Measurements from ENCODE around the gene YPEL2.
"Not testable (repeated sequence)": the region's sequence is repeated elsewhere in the genome, so short reads cannot be mapped to it uniquely, and the experiment has no call there.

The YPEL2 gene, protein sequence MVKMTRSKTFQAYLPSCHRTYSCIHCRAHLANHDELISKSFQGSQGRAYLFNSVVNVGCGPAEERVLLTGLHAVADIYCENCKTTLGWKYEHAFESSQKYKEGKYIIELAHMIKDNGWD

DNA sequence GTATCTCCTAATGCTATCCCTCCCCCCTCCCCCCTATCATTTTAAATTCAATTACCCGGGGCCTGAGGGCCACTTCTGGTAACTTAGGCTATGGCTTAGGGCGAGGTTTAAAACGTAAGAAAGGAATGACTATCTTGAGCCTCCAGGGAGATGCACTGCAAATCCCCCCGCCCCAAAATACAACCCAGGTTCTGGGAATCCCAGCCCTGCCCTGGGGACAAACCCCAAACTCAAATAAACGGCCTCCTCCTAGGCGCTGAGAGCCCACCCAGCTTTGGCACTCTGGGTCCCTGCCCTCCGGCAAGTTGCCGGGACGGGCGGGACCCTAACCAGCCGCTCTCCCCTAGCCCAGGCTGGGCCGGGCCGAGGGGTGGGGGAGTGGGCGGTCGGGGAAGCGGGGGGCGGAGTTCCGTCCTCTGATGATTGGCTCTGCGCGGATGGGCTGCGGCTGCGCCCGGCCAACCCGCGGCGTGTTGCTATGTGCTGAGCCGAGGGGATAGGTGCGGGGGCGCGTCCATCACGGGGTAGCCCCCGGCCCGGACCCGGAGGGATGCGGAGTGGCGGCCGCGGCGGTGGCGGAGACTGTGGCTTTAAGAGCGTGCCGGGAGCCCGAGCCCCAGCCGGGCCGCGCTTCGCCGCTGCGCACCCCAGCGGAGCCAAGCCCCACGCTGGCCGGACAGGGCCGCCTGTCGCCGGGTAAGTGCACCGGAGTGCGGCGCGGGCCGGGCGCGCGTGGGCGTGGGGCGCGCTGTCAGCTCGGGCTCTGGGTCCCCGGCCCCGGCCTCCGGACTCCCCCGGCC lies at the start of gene YPEL2:
Gene YPEL2, plus strand, starts transcription at position 527 of the 800 bp plus-strand sequence. CDS start 21,755 bp downstream, outside the sequence.
- DNase-seq, result peak; percentile 90

- no peak for DNase-seq
These were observed 47.1 kb upstream of the YPEL2 start for GRCh38 chr17:59284317-59284716.

DNA sequence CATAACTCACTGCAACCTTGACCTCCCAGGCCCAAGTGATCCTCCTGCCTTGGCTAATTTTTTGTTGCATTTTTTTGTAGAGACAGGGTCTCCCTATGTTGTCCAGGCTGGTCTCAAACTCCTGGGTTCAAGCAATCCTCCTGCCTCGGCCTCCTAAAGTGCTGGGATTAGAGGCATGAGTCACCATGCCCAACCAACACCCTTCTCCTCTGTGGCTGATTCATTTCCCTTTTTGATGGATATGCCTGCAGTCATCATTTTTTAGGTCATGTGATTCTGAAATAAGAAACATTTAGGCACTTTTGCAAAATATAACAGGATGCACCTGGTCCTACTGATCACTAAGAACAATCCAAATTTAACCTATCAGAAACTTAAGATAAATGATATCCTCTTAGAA lies 44.0 kb upstream of the YPEL2 start:
- DNase-seq, result no peak

- no peak for DNase-seq
These were observed 43.6 kb upstream of the YPEL2 start for GRCh38 chr17:59287891-59288290.

DNA sequence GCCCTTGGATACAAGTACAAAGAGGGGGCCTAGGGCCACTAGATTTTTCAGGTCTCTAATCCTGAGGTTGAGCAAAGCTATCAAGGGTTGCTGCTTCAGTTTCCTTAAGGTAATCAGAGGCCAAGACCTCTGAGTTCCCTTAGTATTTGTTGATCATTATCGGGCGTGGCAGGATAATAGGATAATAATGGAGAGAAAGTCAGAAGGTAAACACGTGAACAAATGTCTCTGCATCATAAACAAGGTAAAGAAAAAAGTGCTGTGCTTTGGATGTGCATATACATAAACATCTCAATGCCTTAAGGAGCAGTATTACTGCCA lies 41.5 kb upstream of the YPEL2 start:
- no peak for DNase-seq

DNA sequence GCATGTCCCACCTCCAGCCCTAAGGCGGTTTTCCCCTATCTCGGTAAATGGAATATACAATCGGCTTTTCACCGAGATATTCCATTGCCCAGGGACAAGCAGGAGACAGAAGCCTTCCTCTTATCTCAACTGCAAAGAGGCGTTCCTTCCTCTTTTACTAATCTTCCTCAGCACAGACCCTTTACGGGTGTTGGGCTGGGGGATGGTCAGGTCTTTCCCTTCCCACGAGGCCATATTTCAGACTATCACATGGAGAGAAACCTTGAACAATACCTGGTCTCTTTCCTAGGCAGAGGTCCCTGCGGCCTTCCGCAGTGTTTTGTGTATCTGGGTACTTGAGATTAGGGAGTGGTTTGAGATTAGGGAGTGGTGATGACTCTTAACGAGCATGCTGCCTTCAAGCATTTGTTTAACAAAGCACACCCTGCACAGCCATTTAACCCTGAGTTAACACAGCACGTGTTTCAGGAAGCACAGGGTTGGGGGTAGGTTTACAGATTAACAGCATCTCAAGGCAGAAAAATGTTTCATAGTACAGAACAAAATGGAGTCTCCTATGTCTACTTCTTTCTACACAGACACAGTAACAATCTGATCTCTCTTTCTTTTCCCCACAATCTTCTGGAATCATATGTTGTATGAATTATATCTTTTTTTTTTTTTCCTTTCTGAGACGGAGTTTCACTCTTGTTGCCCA lies 41.0 kb upstream of the YPEL2 start:
- DNase-seq, result not testable (repeated sequence)

- no peak for DNase-seq
These were observed 39.3 kb upstream of the YPEL2 start for GRCh38 chr17:59292174-59292523.

GRCh38 chr17:59296190-59296589 lies 35.3 kb upstream of the YPEL2 start:
- DNase-seq, result no peak

DNA sequence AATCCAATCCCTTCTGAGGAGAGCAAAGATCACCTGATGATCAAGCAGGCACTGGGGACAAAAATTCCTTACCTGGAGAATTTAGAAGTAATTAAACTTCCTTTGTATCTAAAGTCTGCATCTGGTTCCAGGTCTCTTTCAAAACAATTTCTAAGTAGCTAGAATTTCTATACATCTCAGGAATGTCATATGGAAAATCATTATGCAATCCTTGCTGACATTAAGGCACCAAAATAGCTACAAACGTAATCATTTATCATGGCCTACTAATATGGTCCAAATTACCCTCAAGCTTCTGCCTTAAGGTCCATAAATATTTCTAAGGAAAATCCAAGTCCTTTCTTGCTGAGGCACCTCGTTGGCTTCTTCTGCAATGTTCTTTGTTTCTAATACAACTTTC lies 32.9 kb upstream of the YPEL2 start:
- no peak for DNase-seq

- DNase-seq, result no peak
These were observed 31.9 kb upstream of the YPEL2 start for GRCh38 chr17:59299400-59300092.

GRCh38 chr17:59300941-59301340 lies 30.5 kb upstream of the YPEL2 start:
- DNase-seq, result no peak

GRCh38 chr17:59304811-59305210 lies 26.6 kb upstream of the YPEL2 start:
- DNase-seq, result no peak

GRCh38 chr17:59310263-59310920 lies 21.1 kb upstream of the YPEL2 start:
- no peak for DNase-seq

DNA sequence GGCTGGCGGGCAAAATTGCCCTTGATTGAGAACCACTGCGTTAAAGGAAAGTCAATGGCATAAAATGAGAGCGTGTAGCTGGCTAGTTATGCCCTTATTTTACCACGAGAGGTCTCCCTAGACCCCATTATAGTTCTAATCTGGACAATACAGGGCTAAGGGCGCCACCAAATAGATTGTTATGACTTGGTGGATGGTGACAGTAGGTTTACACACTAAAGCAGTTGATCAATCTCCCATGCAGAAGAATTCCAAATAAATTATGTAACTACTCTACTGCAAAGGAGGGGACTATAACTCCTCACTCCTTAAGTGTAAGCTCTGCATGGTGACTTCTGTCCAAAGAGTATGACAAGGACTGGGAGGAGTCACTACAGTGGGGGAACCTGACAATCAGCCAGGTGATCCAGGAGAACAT lies 20.4 kb upstream of the YPEL2 start:
- DNase-seq, result peak; percentile 43

DNA sequence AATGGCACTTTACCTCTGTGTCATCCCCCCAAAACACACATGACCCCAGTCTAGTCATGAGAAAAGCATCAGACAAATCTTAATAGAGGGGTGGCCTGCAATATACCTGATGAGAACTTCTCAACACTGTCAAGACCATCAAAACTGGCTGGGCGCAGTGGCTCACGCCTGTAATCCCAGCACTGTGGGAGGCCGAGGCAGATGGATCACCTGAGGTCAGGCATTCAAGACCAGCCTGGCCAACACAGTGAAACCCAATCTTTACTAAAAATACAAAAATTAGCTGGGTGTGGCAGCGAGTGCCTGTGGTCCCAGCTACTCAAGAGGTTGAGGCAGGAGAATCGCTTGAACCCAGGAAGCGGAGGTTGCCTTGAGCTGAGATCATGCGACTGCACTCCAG lies 19.9 kb upstream of the YPEL2 start:
- DNase-seq, result not testable (repeated sequence)

GRCh38 chr17:59315866-59316265 lies 15.6 kb upstream of the YPEL2 start:
- no peak for DNase-seq

DNA sequence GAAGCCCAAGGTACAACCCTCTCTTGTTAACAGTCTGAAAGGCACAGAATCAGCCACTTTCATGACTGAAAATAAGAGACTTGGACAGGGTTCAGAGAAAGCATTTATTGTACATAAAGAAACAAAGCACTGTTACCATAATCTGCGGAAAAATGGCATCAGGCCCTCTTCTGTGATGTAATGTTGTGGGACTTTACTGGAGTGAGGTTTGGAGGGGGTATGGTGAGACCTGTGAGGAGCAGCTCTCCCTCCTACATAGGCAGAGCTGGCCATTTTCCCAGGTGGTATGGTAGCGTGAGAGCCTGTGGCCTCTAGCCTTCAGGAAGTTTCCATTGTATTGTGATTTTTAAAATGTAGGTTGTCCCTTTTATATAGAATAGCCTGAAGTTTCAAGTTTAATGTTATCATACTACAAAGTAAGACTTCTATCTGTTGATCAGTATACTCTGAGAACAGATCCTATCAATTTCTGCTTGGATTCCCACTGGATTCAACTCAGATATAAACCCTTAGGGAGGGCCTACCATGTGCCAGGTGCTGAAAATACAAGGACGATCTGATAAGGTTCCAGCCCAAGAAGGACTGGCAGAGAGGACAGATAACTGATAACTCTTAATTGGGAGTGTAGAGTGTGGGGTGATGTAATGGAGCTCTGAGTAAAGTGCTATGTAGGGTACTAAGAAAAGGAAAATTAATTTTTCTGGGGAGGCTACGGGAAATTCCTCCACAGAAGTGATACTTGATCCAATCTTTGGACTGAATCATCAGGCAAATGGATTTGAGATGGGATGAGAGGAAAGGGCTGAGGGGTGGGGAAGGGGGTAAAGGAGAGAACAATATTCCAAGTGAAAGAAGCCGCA lies 4.1 kb upstream of the YPEL2 start:
- DNase-seq, result no peak

- DNase-seq, result no peak
These were observed 3.5 kb upstream of the YPEL2 start for GRCh38 chr17:59327981-59328290.

- DNase-seq, result no peak
These were observed 2.9 kb upstream of the YPEL2 start for GRCh38 chr17:59328601-59329000.

DNA sequence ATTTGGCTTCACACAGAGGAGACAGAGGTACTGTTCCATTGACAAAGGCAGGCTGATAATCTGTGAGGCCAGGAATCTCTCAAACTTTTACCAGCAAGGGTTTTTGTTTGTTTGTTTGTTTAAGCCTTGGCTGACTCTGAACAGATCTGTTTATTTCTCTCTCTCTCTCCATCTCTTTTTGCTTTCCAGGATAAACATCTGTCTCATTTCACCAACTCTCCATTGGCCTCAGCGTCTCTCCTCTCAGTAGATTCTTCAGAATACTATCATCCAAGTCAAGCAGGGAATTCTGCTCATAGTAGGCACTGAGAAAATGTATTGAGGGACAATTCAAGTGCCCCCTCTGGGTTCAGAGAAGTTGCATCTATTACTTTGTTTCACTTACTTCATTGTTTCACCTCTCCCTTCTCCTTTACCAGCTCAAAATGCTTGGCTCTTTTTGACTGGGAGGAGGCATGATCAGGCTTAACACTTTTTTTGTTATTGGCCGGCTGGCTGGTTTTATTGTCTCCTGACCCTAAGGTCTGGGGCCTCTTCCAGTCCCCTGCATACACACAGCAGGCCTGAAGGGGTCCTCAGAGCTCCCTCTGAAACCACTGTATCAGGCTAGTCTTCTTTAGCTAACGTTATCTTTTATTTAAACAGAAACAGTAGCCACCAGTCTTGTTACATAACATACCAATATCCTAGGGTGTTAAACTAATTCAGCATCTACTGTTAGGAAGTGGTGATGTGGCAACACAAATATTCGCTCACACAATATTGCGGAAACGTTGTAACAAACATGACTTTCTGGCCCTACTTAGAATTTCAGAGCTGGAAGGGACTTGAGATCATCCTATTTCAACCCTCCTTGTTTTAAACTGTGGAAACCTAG lies 2.0 kb upstream of the YPEL2 start:
- peak; percentile 53 for DNase-seq
